Endodermal cell (in vitro differentiated cells): Measurements from ENCODE around the gene PLSCR3. TPM values are rescaled to one million over a fixed set of nuclear protein-coding genes. Genes with fewer than 3 reads are reported as not detected.
"Not testable (repeated sequence)": the region's sequence is repeated elsewhere in the genome, so short reads cannot be mapped to it uniquely, and the experiment has no call there.

ENCODE experiments used
- DNase-seq: peaks from one replicate; pipeline ENCODE4 v3.0.0-alpha.2; 2017
- H3K27ac ChIP-seq: 2 replicates; pipeline ENCODE4 v1.5.1; 2013; ENCODE audit warnings: mild to moderate bottlenecking, low read depth, low read length, moderate library complexity
- H3K27me3 ChIP-seq: 2 replicates; pipeline ENCODE4 v1.6.1; 2013; ENCODE audit warnings: mild to moderate bottlenecking, low read length, moderate library complexity; ENCODE audit not compliant: insufficient read depth, control insufficient read depth, poor library complexity, severe bottlenecking
- H3K36me3 ChIP-seq: 2 replicates; pipeline ENCODE4 v1.7.0; 2013; ENCODE audit warnings: mild to moderate bottlenecking, low read length, moderate library complexity; ENCODE audit not compliant: control insufficient read depth, insufficient read depth
- H3K4me1 ChIP-seq: one replicate; pipeline ENCODE4 v1.7.0; 2013; ENCODE audit warnings: low read length; ENCODE audit not compliant: control insufficient read depth, insufficient read depth
- H3K4me3 ChIP-seq: 2 replicates; pipeline ENCODE4 v1.5.1; 2013; ENCODE audit warnings: mild to moderate bottlenecking, low read length, moderate library complexity
- H3K9ac ChIP-seq: 2 replicates; pipeline ENCODE4 v1.6.1; 2013; ENCODE audit warnings: mild to moderate bottlenecking, low read length, moderate library complexity; ENCODE audit not compliant: poor library complexity, severe bottlenecking; ENCODE audit errors: extremely low read depth
- H3K9me3 ChIP-seq: 2 replicates; pipeline ENCODE4 v1.6.1; 2013; ENCODE audit warnings: mild to moderate bottlenecking, low read length, moderate library complexity; ENCODE audit not compliant: control insufficient read depth
- H3K27ac Mint-ChIP-seq: 2 replicates; pipeline ENCODE4 v1.8.0; 2020; ENCODE audit warnings: mixed read lengths
- H3K27me3 Mint-ChIP-seq: 2 replicates; pipeline ENCODE4 v1.8.0; 2021; ENCODE audit warnings: mild to moderate bottlenecking, mixed read lengths; ENCODE audit not compliant: insufficient read depth
- H3K36me3 Mint-ChIP-seq: 2 replicates; pipeline ENCODE4 v1.8.0; 2020; ENCODE audit warnings: low read depth, mixed read lengths
- H3K4me1 Mint-ChIP-seq: 2 replicates; pipeline ENCODE4 v1.8.0; 2020; ENCODE audit warnings: mixed read lengths
- H3K4me3 Mint-ChIP-seq: 2 replicates; pipeline ENCODE4 v1.8.0; 2020; ENCODE audit warnings: mild to moderate bottlenecking, moderate library complexity, mixed read lengths
- H3K9me3 Mint-ChIP-seq: 2 replicates; pipeline ENCODE4 v1.8.0; 2020; ENCODE audit warnings: mild to moderate bottlenecking, mixed read lengths
- CTCF ChIP-seq: fragments of 200-600 bp; sonication (generic); conservative IDR thresholded peaks from 2 replicates; pipeline ENCODE4 v1.5.0; 2021; ENCODE audit warnings: antibody characterized with exemption, mild to moderate bottlenecking
- WGBS, 2 experiments: methylation state at CpG; one replicate each; pipeline versions ENCODE4 v1.1.5 to v1.1.7; 2013; ENCODE audit warnings: missing lambda C conversion rate in 2 of 2, mixed read lengths in 1 of 2; ENCODE audit not compliant: insufficient coverage in 1 of 2, insufficient read length in 1 of 2; 5-methylcytosine and 5-hydroxymethylcytosine counted together
- total RNA-seq, 2 donors: library from RNA; stranded (reverse); fragmentation: NEBNext Ultra II Directional in 1 of 2; extraction: Animal tissue kit (Norgen Biotek cat#: 25700) in 1 of 2; gene quantifications; 2 replicates in 1 of 2; 3 replicates in 1 of 2; pipeline ENCODE4 v1.2.1, GENCODE V29; 2021

Gene PLSCR3
- total RNA-seq, 2 donors from 2014 or later: 21.0 to 26.2 TPM

GRCh38 chr17:7367083-7367482, 27.2 kb downstream of the PLSCR3 start:
- Histone ChIP-seq H3K36me3 (no peaks in the 10 kb centered on the region), H3K4me1 (no peaks in the 10 kb centered on the region), H3K27ac (no peak overlapping the region), H3K9ac (no peak overlapping the region), H3K4me3 (no peak overlapping the region), H3K9me3 (no peaks in the 10 kb centered on the region), H3K27me3 (no peaks in the 10 kb centered on the region)
- H3K36me3 Mint-ChIP-seq: no peaks in the 10 kb centered on the region
- 69% methylated on average over 8 of the region's 8 CpGs; no CpG with 5 or more reads in 1 of the 2 experiments for WGBS, 2 experiments
- DNase-seq: peak; percentile 91
- peaks cover 19% of the 10 kb centered on the region for H3K27me3 Mint-ChIP-seq
- no peaks in the 10 kb centered on the region for H3K9me3 Mint-ChIP-seq
- no peaks in the 10 kb centered on the region for H3K4me1 Mint-ChIP-seq
- H3K27ac Mint-ChIP-seq: no peak overlapping the region
- no peak overlapping the region for H3K4me3 Mint-ChIP-seq
- TF ChIP-seq CTCF: no peak

GRCh38 chr17:7365963-7366362, 28.4 kb downstream of the PLSCR3 start:
- 91 to 100% methylated on average over 1 to 5 of the region's 7 CpGs for WGBS, 2 experiments
- DNase-seq: not testable (repeated sequence)
- peaks cover 21% of the 10 kb centered on the region for H3K27me3 Mint-ChIP-seq

GRCh38 chr17:7363311-7363710, 31.0 kb downstream of the PLSCR3 start:
- Mint-ChIP-seq H3K4me3 (no peak overlapping the region), H3K4me1 (no peaks in the 10 kb centered on the region), H3K27ac (no peak overlapping the region), H3K36me3 (no peaks in the 10 kb centered on the region), H3K27me3 (peaks cover 12% of the 10 kb centered on the region), H3K9me3 (no peaks in the 10 kb centered on the region)
- WGBS, 2 experiments: 91 to 93% methylated on average over 6 of the region's 6 CpGs
- H3K9ac ChIP-seq: no peak overlapping the region
- no peak overlapping the region for H3K4me3 ChIP-seq
- H3K36me3 ChIP-seq: no peaks in the 10 kb centered on the region
- H3K9me3 ChIP-seq: no peaks in the 10 kb centered on the region
- no peak for TF ChIP-seq CTCF
- H3K27me3 ChIP-seq: no peaks in the 10 kb centered on the region
- H3K4me1 ChIP-seq: no peaks in the 10 kb centered on the region
- no peak for DNase-seq
- H3K27ac ChIP-seq: no peak overlapping the region

More at GRCh38 chr17:7365963-7366362, 28.4 kb downstream of the PLSCR3 start:
- not testable (repeated sequence) for H3K27ac ChIP-seq, H3K9me3 ChIP-seq, H3K27me3 ChIP-seq, H3K9me3 Mint-ChIP-seq, H3K4me1 Mint-ChIP-seq, H3K4me3 ChIP-seq, H3K4me1 ChIP-seq, H3K4me3 Mint-ChIP-seq, H3K9ac ChIP-seq, H3K36me3 ChIP-seq, H3K27ac Mint-ChIP-seq, H3K36me3 Mint-ChIP-seq

GRCh38 chr17:7361906-7362305, 32.4 kb downstream of the PLSCR3 start:
- Mint-ChIP-seq H3K27me3 (peaks cover 13% of the 10 kb centered on the region), H3K27ac (no peak overlapping the region), H3K36me3 (no peaks in the 10 kb centered on the region), H3K4me1 (no peaks in the 10 kb centered on the region), H3K9me3 (no peaks in the 10 kb centered on the region), H3K4me3 (no peak overlapping the region)
- Histone ChIP-seq H3K9me3 (no peaks in the 10 kb centered on the region), H3K4me1 (no peaks in the 10 kb centered on the region), H3K9ac (no peak overlapping the region), H3K27me3 (no peaks in the 10 kb centered on the region), H3K36me3 (no peaks in the 10 kb centered on the region), H3K4me3 (no peak overlapping the region), H3K27ac (no peak overlapping the region)
- no peak for DNase-seq
- TF ChIP-seq CTCF: no peak
- WGBS, 2 experiments: 91% methylated on average over 3 of the region's 3 CpGs; no CpG with 5 or more reads in 1 of the 2 experiments
